SK-N-MC (cell line): Measurements from ENCODE around the gene DNASE1.

Experiments
- EZH2 ChIP-seq: fragments of 200-600 bp; sonication (generic); IDR thresholded peaks from one replicate; pipeline ENCODE4 v1.6.1; 2017; ENCODE audit warnings: antibody characterized with exemption
- FOXP2 ChIP-seq: optimal IDR thresholded peaks from 2 replicates; pipeline ENCODE3; 2011; ENCODE audit warnings: mild to moderate bottlenecking, moderate library complexity; ENCODE audit not compliant: insufficient read depth; ENCODE audit errors: extremely low read length, control extremely low read depth
- POLR2AphosphoS5 ChIP-seq: IDR thresholded peaks from 2 replicates; pipeline ENCODE4 v1.6.1; 2012; ENCODE audit warnings: mild to moderate bottlenecking, low read depth, low read length, borderline replicate concordance

DNA sequence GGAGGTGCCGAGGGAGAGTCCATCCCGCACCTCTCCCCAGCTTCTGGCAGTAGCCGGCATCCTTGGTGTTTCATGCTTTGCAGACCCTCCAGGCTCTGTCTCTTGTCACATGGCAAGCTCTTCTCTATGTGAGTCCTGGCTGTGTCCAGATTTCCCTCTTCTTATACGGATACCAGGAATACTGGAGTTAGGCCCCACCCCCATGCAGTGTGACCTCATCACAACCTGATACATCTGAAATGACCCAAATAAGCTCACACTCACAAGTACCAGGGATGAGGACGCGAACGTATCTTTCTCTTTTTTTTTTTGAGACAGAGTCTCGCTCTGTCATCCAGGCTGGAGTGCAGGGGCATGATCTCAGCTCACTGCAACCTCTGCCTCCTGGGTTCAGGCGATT is 39.6 kb downstream of the DNASE1 start:
- no peak for TF ChIP-seq POLR2AphosphoS5
- no peak for TF ChIP-seq EZH2
- no peak for TF ChIP-seq FOXP2
